HepG2 (cell line): ENCODE results near the gene RRAS2. TPM values are rescaled to one million over a fixed set of nuclear protein-coding genes. Genes with fewer than 3 reads are reported as not detected.

Experiments used
- ATAC-seq: fragments of 200-7000 bp; cut with Tn5 transposase; 3 replicates; pipeline ENCODE4 v1.9.1; 2020; ENCODE audit warnings: mild to moderate bottlenecking, moderate library complexity
- BruUV-seq: library from RNA; stranded (reverse); fragments of 400-500 nt; replicated peaks from 2 replicates; lab custom pipeline; 2021; lab: Mats Ljungman, UMichigan
- CTCF ChIA-PET: fragments of 300-600 bp; formaldehyde crosslinking; extraction: SDS; loops from one replicate; lab custom pipeline; 2021; ENCODE audit warnings: low total read pairs, inconsistent platforms, low intra/inter-chr PET ratio; lab: Yijun Ruan, JAX
- POLR2A ChIA-PET: fragments of 350-600 bp; sonication (Branson Sonifier 250); formaldehyde crosslinking; loops from one replicate; lab custom pipeline; 2020; ENCODE audit warnings: antibody characterized with exemption, inconsistent platforms; lab: Yijun Ruan, JAX
- DNase-seq: peaks from one replicate; pipeline ENCODE4 v3.0.0-alpha.2; 2015; ENCODE audit warnings: low spot score
- FAIRE-seq: peaks from 3 replicates; lab custom pipeline; 2011; peaks lifted over from hg19 to GRCh38; lab: Jason Lieb, UNC
- H2AFZ ChIP-seq: one replicate; pipeline ENCODE4 v1.6.1; 2011; ENCODE audit warnings: low read length, inconsistent platforms
- H3K27ac ChIP-seq: fragments of 300-600 bp; 3 replicates; pipeline ENCODE4 v1.8.0; 2011; ENCODE audit warnings: mixed run types, mild to moderate bottlenecking, mixed read lengths, low read length, inconsistent platforms; ENCODE audit not compliant: insufficient read depth; ENCODE audit errors: extremely low read length
- H3K27me3 ChIP-seq, 2 experiments: fragments of 200-600 bp in 1 of 2; 2 replicates in 1 of 2; 3 replicates in 1 of 2; pipeline versions ENCODE4 v1.6.0 to v1.8.0; 2011; ENCODE audit warnings: low read length in 2 of 2, mild to moderate bottlenecking in 2 of 2, moderate library complexity in 2 of 2, inconsistent platforms in 1 of 2; ENCODE audit not compliant: insufficient read depth in 2 of 2, control insufficient read depth in 1 of 2
- H3K36me3 ChIP-seq, 2 experiments: fragments of 200-600 bp in 1 of 2; replicated peaks in 1 of 2; 2 replicates in 1 of 2; 3 replicates in 1 of 2; pipeline versions ENCODE4 v1.5.1 to v1.8.0; 2011; ENCODE audit warnings: low read length in 2 of 2, inconsistent platforms in 1 of 2; ENCODE audit not compliant: insufficient read depth in 2 of 2, control insufficient read depth in 1 of 2
- H3K4me1 ChIP-seq: 2 replicates; pipeline ENCODE4 v1.5.1; 2012; ENCODE audit warnings: low read length, inconsistent platforms; ENCODE audit not compliant: insufficient read depth
- H3K4me2 ChIP-seq: 2 replicates; pipeline ENCODE4 v1.6.0; 2011; ENCODE audit warnings: low read depth, low read length, inconsistent platforms
- H3K4me3 ChIP-seq, 3 experiments: fragments of 200-600 bp in 1 of 3; sonication (generic), shearing (Covaris generic) in 1 of 3; replicated peaks in 1 of 3; 2 replicates each; pipeline ENCODE4 v1.5.1; 2011 to 2016; ENCODE audit warnings: low read length in 3 of 3, inconsistent platforms in 2 of 3, low read depth in 2 of 3, mild to moderate bottlenecking in 2 of 3, control low read depth in 1 of 3, mixed read lengths in 1 of 3; ENCODE audit not compliant: insufficient read depth in 1 of 3
- H3K79me2 ChIP-seq: one replicate; pipeline ENCODE4 v1.6.1; 2011; ENCODE audit warnings: low read length, inconsistent platforms; ENCODE audit not compliant: insufficient read depth
- H3K9ac ChIP-seq: 2 replicates; pipeline ENCODE4 v1.6.0; 2011; ENCODE audit warnings: mild to moderate bottlenecking, low read depth, low read length, inconsistent platforms; ENCODE audit not compliant: insufficient read depth
- H3K9me3 ChIP-seq: 2 replicates; pipeline ENCODE4 v1.5.1; 2012; ENCODE audit warnings: mild to moderate bottlenecking, low read length
- H4K20me1 ChIP-seq: 2 replicates; pipeline ENCODE4 v1.6.0; 2011; ENCODE audit warnings: inconsistent platforms, mild to moderate bottlenecking, low read length, moderate library complexity; ENCODE audit not compliant: insufficient read depth
- ELF1 ChIP-seq: sonication (generic); formaldehyde crosslinking; IDR thresholded peaks from 2 replicates; pipeline ENCODE4 v1.4.0; 2020; ENCODE audit warnings: missing genetic modification reagents
- KAT7 ChIP-seq: IDR thresholded peaks from 2 replicates; pipeline ENCODE4 v1.6.1; 2018; ENCODE audit warnings: borderline replicate concordance, missing compliant biosample characterization
- KDM5B ChIP-seq: sonication (generic); formaldehyde crosslinking; IDR thresholded peaks from 2 replicates; pipeline ENCODE4 v1.4.0; 2020; ENCODE audit warnings: missing genetic modification reagents, mild to moderate bottlenecking, borderline replicate concordance
- KMT2A ChIP-seq: sonication (generic); formaldehyde crosslinking; IDR thresholded peaks from 2 replicates; pipeline ENCODE4 v1.4.0; 2020; ENCODE audit warnings: missing genetic modification reagents
- ONECUT2 ChIP-seq: sonication (generic); formaldehyde crosslinking; IDR thresholded peaks from 2 replicates; pipeline ENCODE4 v1.4.0; 2020; ENCODE audit warnings: missing genetic modification reagents
- SETDB1 ChIP-seq: sonication (generic); formaldehyde crosslinking; IDR thresholded peaks from 2 replicates; pipeline ENCODE4 v1.5.1; 2020; ENCODE audit warnings: missing genetic modification reagents, mild to moderate bottlenecking, borderline replicate concordance
- U2AF1 ChIP-seq: fragments of 200-400 bp; formaldehyde crosslinking; optimal IDR thresholded peaks from 2 replicates; pipeline ENCODE3; 2017; ENCODE audit warnings: mild to moderate bottlenecking, low read depth, low read length
- ZNF564 ChIP-seq: sonication (generic); formaldehyde crosslinking; IDR thresholded peaks from 2 replicates; pipeline ENCODE4 v1.8.1; 2023; ENCODE audit warnings: mild to moderate bottlenecking, missing genetic modification reagents
- ZNF761 ChIP-seq: sonication (generic); formaldehyde crosslinking; conservative IDR thresholded peaks from 2 replicates; pipeline ENCODE4 v1.4.0; 2020; ENCODE audit warnings: mild to moderate bottlenecking, missing genetic modification reagents
- WGBS: methylation state at CpG from one replicate; pipeline ENCODE4 v1.1.6; 2017; ENCODE audit warnings: low lambda C conversion rate; 5-methylcytosine and 5-hydroxymethylcytosine counted together
- in situ Hi-C: cut with HindIII; loops from 2 replicates; pipeline ENCODE4 v1.10.0; 2017; ENCODE audit warnings: low pct_unique_long_range_greater_than_20kb; ENCODE audit not compliant: extremely low pct_ligation_motif_present
- intact Hi-C: fragments of 100-400 bp; cut with micrococcal nuclease; formaldehyde crosslinking; loops from one replicate; pipeline ENCODE4 v1.10.0; 2022; ENCODE audit not compliant: unreplicated experiment
- polyA plus RNA-seq, 8 experiments: library from polyadenylated mRNA; depleted of rRNA in 3 of 8; stranded (reverse) in 7 of 8; unstranded in 1 of 8; fragments of >200 nt; fragmentation: Illumina TruSeq in 4 of 8; extraction: Trizol in 4 of 8; gene quantifications; 2 replicates each; pipeline versions ENCODE4 v1.2.1 to v1.2.3, GENCODE V29; 2011 to 2016; ENCODE audit warnings: low read depth in 4 of 8, missing spikeins in 1 of 8, mixed read lengths in 1 of 8; ENCODE audit not compliant: insufficient read depth in 1 of 8
- total RNA-seq, 5 experiments: library from RNA; depleted of rRNA; stranded (reverse); fragments of >200 nt; fragmentation: Illumina TruSeq; extraction: Trizol; gene quantifications; 2 replicates each; pipeline ENCODE4 v1.2.3, GENCODE V29; 2016; ENCODE audit warnings: low read depth in 1 of 5
- TF ChIP-seq, protein P1 (sequence below): sonication (generic); formaldehyde crosslinking; IDR thresholded peaks from 2 replicates; pipeline ENCODE4 v1.8.1; 2022; ENCODE audit warnings: low read depth, mild to moderate bottlenecking, missing genetic modification reagents
- TF ChIP-seq, protein P2 (sequence below): sonication (generic); formaldehyde crosslinking; IDR thresholded peaks from 2 replicates; pipeline ENCODE4 v1.5.0; 2020; ENCODE audit warnings: missing genetic modification reagents, mild to moderate bottlenecking, borderline replicate concordance
- TF ChIP-seq, protein P3 (sequence below): IDR thresholded peaks from 2 replicates; pipeline ENCODE4 v1.6.1; 2016; ENCODE audit warnings: low read depth
- TF ChIP-seq, protein P4 (sequence below), 2 experiments: sonication (generic) in 1 of 2; formaldehyde crosslinking in 1 of 2; IDR thresholded peaks; 2 replicates each; pipeline versions ENCODE4 v1.4.0 to v1.6.1; 2018 to 2020; ENCODE audit warnings: missing genetic modification reagents in 2 of 2, borderline replicate concordance in 1 of 2, low read depth in 1 of 2, mild to moderate bottlenecking in 1 of 2, missing biosample characterization in 1 of 2
- TF ChIP-seq, protein P5 (sequence below): sonication (generic); formaldehyde crosslinking; IDR thresholded peaks from 2 replicates; pipeline ENCODE4 v1.9.0; 2022; ENCODE audit warnings: low read depth, missing genetic modification reagents

RRAS2 gene
- total and polyA plus RNA-seq, 2 of the 13 experiments (the other 11 are each of a cell fraction or from before 2014, with no cell fraction given) = 19.0 to 44.1 TPM

DNA sequence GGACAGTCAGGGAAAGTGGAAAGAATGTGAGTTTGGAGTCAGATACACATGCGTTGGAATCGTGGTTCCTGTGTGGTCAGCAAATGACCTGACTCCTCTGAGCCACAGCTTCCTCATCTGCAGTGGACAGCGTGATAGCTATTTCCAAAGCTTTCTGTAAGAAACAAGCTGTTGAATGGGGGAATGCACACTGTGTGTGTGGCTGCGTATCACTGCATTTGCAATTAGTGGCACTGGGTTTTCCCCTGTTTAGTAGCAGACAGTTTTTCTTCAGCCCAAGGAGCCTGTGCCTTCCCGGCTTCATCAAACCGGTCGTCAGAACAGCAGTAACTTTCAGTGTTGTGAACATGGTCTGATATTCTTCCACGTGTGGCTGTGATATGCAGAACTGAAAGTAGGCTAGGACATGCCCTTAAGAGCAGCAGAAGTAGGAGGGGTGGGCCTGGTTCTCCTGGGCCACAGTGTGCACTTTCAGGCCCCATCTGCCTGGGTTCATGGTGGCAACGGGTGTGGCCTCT is 121.5 kb downstream of the RRAS2 start (continued):
- TF ChIP-seq ONECUT2 (CRISPR knock-in tag) (no peak), ZNF761 (no peak)
- TF ChIP-seq, all 625 proteins: peak for 0

DNA sequence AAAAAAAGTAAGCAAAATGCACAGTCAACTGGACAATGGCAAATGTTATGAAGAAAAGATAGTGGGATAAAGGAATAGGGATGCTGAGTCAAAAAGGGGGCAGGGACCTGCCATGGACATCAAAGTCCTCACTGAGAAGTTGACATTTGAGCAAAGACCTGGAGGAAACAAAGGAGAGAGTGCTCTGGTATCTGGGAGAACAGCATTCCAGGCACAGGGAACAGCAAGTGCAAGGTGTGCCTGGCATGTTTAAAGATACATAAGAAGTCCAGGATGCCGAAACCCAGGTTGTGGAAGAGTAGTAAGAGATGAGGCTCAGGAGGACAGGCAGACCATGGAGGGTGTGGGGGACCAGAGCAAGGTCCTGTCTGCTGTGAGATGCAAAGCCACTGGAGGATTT is 123.3 kb downstream of the RRAS2 start:
- peaks cover 2 to 23% of the 10 kb centered on the region in 2 experiments; a peak in 3 of 5 replicates for H3K27me3 ChIP-seq
- no peak overlapping the region for H3K4me2 ChIP-seq
- H3K9me3 ChIP-seq = no peaks in the 10 kb centered on the region
- H3K27ac ChIP-seq = no peak overlapping the region
- no peak overlapping the region for H2AFZ ChIP-seq
- no peak for FAIRE-seq
- no peaks in the 10 kb centered on the region for H4K20me1 ChIP-seq
- WGBS = 0% methylated on average over 1 of the region's 1 CpG
- ChIA-PET CTCF (no interaction called here), POLR2A (no interaction called here)
- no peak overlapping the region for H3K4me3 ChIP-seq
- H3K9ac ChIP-seq = no peak overlapping the region
- BruUV-seq = no TSS peak
- ATAC-seq = no peak
- H3K36me3 ChIP-seq = no peaks in the 10 kb centered on the region
- in situ Hi-C loops = no loop called here
- H3K4me1 ChIP-seq = no peaks in the 10 kb centered on the region
- intact Hi-C loops = no loop called here
- H3K79me2 ChIP-seq = no peaks in the 10 kb centered on the region
- no peak for DNase-seq
- TF ChIP-seq U2AF1 (no peak), KDM5B (CRISPR knock-in tag) (no peak), KMT2A (no peak), SETDB1 (CRISPR knock-in tag) (no peak), ELF1 (CRISPR knock-in tag) (no peak), ZNF564 (CRISPR knock-in tag) (no peak), KAT7 (CRISPR knock-in tag) (no peak)
- TF ChIP-seq, protein P1, sequence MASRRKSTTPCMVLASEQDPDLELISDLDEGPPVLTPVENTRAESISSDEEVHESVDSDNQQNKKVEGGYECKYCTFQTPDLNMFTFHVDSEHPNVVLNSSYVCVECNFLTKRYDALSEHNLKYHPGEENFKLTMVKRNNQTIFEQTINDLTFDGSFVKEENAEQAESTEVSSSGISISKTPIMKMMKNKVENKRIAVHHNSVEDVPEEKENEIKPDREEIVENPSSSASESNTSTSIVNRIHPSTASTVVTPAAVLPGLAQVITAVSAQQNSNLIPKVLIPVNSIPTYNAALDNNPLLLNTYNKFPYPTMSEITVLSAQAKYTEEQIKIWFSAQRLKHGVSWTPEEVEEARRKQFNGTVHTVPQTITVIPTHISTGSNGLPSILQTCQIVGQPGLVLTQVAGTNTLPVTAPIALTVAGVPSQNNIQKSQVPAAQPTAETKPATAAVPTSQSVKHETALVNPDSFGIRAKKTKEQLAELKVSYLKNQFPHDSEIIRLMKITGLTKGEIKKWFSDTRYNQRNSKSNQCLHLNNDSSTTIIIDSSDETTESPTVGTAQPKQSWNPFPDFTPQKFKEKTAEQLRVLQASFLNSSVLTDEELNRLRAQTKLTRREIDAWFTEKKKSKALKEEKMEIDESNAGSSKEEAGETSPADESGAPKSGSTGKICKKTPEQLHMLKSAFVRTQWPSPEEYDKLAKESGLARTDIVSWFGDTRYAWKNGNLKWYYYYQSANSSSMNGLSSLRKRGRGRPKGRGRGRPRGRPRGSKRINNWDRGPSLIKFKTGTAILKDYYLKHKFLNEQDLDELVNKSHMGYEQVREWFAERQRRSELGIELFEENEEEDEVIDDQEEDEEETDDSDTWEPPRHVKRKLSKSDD (CRISPR knock-in tag) = no peak
- TF ChIP-seq, protein P2, sequence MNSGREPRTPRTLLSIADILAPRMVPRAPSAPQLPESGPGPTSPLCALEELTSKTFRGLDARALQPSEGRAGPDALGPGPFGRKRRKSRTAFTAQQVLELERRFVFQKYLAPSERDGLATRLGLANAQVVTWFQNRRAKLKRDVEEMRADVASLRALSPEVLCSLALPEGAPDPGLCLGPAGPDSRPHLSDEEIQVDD = no peak
- TF ChIP-seq, protein P3, sequence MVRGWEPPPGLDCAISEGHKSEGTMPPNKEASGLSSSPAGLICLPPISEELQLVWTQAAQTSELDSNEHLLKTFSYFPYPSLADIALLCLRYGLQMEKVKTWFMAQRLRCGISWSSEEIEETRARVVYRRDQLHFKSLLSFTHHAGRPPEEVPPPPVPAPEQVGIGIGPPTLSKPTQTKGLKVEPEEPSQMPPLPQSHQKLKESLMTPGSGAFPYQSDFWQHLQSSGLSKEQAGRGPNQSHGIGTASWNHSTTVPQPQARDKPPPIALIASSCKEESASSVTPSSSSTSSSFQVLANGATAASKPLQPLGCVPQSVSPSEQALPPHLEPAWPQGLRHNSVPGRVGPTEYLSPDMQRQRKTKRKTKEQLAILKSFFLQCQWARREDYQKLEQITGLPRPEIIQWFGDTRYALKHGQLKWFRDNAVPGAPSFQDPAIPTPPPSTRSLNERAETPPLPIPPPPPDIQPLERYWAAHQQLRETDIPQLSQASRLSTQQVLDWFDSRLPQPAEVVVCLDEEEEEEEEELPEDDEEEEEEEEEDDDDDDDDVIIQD (CRISPR knock-in tag) = no peak
- TF ChIP-seq, protein P4, sequence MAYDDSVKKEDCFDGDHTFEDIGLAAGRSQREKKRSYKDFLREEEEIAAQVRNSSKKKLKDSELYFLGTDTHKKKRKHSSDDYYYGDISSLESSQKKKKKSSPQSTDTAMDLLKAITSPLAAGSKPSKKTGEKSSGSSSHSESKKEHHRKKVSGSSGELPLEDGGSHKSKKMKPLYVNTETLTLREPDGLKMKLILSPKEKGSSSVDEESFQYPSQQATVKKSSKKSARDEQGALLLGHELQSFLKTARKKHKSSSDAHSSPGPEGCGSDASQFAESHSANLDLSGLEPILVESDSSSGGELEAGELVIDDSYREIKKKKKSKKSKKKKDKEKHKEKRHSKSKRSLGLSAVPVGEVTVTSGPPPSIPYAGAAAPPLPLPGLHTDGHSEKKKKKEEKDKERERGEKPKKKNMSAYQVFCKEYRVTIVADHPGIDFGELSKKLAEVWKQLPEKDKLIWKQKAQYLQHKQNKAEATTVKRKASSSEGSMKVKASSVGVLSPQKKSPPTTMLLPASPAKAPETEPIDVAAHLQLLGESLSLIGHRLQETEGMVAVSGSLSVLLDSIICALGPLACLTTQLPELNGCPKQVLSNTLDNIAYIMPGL (CRISPR knock-in tag; IDR thresholded peaks at IDR 0.05; ENCODE audit: borderline replicate concordance in 1 of 2, low read depth in 1 of 2) = no peak
- TF ChIP-seq, protein P5, sequence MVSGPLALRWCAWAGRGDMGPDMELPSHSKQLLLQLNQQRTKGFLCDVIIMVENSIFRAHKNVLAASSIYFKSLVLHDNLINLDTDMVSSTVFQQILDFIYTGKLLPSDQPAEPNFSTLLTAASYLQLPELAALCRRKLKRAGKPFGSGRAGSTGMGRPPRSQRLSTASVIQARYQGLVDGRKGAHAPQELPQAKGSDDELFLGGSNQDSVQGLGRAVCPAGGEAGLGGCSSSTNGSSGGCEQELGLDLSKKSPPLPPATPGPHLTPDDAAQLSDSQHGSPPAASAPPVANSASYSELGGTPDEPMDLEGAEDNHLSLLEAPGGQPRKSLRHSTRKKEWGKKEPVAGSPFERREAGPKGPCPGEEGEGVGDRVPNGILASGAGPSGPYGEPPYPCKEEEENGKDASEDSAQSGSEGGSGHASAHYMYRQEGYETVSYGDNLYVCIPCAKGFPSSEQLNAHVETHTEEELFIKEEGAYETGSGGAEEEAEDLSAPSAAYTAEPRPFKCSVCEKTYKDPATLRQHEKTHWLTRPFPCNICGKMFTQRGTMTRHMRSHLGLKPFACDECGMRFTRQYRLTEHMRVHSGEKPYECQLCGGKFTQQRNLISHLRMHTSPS (CRISPR knock-in tag) = no peak
